ENCODE data around the gene RER1.

RER1 gene

DNA sequence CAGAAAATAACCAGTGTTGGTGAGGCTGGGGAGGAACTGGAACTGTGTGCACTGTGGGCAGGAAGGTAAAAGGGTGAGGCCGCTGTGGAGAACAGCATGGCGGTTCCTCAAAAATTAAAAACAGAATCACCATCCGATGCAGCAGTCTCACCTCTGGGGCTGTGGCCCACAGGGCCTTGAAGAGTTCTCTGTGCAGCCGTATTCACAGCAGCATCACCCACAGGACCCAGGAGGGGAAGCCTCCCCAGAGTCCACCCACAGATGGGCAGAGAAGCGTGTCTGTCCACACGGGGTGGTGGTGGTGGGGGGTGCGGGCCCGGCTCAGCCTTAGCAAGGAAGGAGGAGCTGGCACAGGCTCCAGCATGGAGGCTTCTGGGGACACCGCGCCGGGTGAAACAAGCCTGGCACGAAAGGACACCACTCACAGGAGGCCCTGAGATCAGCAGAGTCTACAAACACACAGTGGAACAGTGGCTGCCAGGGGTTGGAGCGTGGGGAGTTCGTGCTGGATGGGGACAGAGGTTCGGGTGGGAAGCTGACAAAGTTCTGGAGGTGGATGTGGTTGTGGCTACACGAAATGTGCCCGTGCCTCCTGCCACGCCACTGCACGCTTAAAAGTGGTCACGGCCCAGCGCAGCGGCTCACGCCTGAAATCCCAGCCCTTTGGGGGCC is 11.8 kb upstream of the RER1 start:
- Histone ChIP-seq H3K27ac (no peak overlapping the region), H3K9me3 (no peaks in the 10 kb centered on the region), H3K4me3 (no peak overlapping the region), H3K36me3 (no peaks in the 10 kb centered on the region), H3K4me1 (peaks cover 0 to 16% (median 12%) of the 10 kb centered on the region in 4 donors), H3K27me3 (no peaks in the 10 kb centered on the region)
- TF ChIP-seq, protein P1, sequence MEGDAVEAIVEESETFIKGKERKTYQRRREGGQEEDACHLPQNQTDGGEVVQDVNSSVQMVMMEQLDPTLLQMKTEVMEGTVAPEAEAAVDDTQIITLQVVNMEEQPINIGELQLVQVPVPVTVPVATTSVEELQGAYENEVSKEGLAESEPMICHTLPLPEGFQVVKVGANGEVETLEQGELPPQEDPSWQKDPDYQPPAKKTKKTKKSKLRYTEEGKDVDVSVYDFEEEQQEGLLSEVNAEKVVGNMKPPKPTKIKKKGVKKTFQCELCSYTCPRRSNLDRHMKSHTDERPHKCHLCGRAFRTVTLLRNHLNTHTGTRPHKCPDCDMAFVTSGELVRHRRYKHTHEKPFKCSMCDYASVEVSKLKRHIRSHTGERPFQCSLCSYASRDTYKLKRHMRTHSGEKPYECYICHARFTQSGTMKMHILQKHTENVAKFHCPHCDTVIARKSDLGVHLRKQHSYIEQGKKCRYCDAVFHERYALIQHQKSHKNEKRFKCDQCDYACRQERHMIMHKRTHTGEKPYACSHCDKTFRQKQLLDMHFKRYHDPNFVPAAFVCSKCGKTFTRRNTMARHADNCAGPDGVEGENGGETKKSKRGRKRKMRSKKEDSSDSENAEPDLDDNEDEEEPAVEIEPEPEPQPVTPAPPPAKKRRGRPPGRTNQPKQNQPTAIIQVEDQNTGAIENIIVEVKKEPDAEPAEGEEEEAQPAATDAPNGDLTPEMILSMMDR (IDR thresholded peaks at IDR 0.05): no peak
- intact Hi-C loops (cut with DNase I; ENCODE audit: low total_unique reads): loop anchor here (10.0 kb wide), 1 partner anchor 65 kb away; no protein-coding TSS in a partner anchor
- peak in 1 of 2 donors; percentile 15 for DNase-seq

DNA sequence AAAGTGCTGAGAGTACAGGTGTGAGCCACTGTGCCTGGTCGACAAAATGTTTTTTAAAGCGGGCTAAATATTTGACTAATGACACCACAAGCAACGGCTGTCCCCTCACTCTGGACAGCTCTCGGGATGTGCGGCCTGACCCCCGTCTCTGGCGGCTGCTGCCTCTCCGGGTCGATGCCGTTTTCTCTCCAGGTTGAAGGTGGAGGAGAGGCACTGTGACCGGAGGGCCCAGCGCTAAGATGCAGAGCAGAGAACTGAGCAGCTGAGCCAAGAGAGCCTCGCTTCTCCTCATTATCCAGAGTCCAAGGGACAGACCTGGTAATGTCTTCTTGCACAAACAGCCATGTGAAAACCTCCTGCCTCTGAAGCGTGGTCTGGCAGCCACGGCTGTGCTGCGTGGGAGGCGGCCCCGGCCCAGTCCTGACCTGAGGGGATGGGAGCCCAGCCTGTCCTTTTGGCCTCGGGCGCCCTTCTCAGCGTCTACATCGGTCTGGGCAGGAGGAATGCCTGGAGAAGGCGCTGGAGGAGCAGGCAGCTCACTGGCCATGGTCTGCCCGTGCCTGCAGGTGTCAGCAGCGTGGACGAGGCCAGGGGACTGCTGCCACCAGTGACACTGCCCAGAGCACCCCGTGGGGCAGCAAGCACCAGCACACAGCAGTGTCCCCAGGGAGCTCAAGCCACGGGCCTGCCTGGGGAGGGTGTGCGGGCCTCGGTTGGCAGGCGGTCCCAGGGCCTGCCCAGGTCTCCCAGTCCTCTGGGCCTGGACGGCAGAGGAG is 10.6 kb upstream of the RER1 start:
- Histone ChIP-seq H3K27ac (peak overlapping the region; percentile 48), H3K9me3 (no peaks in the 10 kb centered on the region), H3K36me3 (peaks cover 0 to 4% (median 0%) of the 10 kb centered on the region in 3 donors), H3K27me3 (no peaks in the 10 kb centered on the region), H3K4me3 (no peak overlapping the region), H3K4me1 (peaks cover 0 to 16% (median 12%) of the 10 kb centered on the region in 4 donors)
- no peak for DNase-seq
- TF ChIP-seq, protein P1 (IDR thresholded peaks at IDR 0.05): no peak
- intact Hi-C loops (cut with DNase I; ENCODE audit: low total_unique reads): loop anchor here (1.0 to 10.0 kb wide), 2 partner anchors 66 to 186 kb away; no protein-coding TSS in a partner anchor

DNA sequence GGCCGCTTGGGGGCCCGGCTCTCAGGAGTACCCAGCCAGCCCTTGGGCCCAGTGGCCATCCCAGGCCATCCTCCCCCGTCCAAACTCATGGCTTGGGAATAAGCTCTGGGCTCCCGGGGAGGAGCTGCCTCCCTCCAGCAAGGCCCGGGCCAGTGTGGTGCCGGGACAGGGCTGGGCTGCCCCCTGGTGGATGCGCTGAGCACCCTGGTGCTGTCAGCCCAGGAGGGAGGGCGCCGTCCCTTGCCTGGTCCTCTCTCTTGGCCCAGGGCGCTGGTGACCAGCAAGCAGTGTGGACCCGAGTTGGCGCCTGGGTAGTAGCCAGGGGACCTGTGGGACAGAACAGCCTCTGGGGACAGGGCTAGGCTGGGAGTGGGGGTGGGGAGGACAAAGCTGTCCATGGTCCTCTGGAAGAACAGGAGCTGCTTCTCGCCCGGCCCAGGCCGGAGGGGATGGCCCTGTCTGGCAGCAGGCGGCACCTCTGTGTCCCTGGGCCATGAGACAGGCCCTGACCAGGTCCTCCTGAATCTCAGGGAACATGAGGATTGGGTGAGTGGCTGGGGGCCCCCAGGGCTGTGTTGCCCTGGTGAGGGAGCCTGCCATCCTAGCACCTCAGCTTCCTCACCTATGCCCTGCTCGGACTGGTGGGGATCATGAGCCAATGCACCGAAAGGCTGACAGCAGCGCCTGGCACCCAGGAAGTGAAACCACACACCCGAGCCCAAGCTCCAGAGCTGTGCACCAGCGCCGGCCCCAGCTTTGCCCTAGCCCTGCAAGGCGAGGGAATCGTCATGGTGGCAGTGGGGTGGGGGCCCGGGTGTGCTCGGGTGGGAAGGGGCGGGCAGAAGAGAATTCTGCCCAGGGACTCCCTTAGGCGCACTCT is 9.7 kb upstream of the RER1 start:
- intact Hi-C loops (cut with DNase I; ENCODE audit: low total_unique reads): loop anchor here (1.0 to 10.0 kb wide), 2 partner anchors 67 to 187 kb away; no protein-coding TSS in a partner anchor
- Histone ChIP-seq H3K27ac (peak overlapping the region; percentile 48), H3K4me3 (no peak overlapping the region), H3K36me3 (peaks cover 0 to 13% (median 0%) of the 10 kb centered on the region in 3 donors), H3K27me3 (no peaks in the 10 kb centered on the region), H3K4me1 (peaks cover 0 to 16% (median 12%) of the 10 kb centered on the region in 4 donors), H3K9me3 (no peaks in the 10 kb centered on the region)
- DNase-seq: peak; percentile 82 to 91
- TF ChIP-seq, protein P1 (IDR thresholded peaks at IDR 0.05): peak; percentile 97 to 99

DNA sequence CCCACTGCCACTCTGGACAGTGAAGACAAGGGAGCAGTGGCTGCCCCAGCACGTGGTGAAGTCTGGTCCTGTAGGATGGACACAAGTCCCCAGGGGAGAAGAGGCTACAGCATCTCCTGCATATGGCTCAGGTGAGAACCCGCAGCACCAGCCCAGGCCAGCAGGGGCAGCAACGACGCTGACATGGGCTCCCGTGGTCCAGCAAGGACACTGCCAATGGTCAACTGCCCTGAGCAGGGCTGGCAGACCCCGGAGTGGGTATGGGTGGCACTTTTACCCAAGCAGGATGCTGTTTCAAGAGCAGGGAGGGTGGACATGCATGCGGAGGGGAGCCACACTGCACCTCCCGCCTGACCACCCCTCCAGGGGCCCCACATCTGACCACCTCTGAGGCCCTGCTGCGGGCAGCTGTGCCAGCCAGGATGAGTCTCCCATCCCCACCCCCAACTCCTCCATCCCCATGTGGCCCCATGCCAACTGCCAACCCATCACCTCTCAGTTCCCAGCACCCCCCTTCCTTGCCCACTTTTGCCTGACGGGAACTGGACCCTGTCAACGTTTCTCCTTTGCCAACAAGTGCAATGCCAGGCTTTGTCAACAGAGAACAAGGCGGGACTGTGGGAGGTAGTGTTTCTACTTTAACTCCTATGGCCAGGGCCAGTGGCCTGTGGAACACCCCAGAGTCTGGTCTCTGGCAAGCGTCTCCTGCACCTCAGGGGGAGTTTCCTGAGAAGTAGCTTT is 8.8 kb upstream of the RER1 start:
- Histone ChIP-seq H3K27ac (no peak overlapping the region), H3K4me3 (no peak overlapping the region), H3K36me3 (peaks cover 0 to 20% (median 0%) of the 10 kb centered on the region in 3 donors), H3K4me1 (peaks cover 0 to 16% (median 12%) of the 10 kb centered on the region in 4 donors), H3K9me3 (no peaks in the 10 kb centered on the region), H3K27me3 (no peaks in the 10 kb centered on the region)
- TF ChIP-seq, protein P1 (IDR thresholded peaks at IDR 0.05): peak; percentile 23 to 26
- intact Hi-C loops (cut with DNase I; ENCODE audit: low total_unique reads): loop anchor here (10.0 kb wide), 1 partner anchor 68 kb away; no protein-coding TSS in a partner anchor
- DNase-seq: no peak
